Measurements from ENCODE around the gene HPX. TPM values are rescaled to one million over a fixed set of nuclear protein-coding genes. Genes with fewer than 3 reads are reported as not detected.
"Not testable (repeated sequence)": the region's sequence is repeated elsewhere in the genome, so short reads cannot be mapped to it uniquely, and the experiment has no call there.

Gene HPX
- total RNA-seq, 1 experiment from 2014 or later = 0.20 TPM

- no peak overlapping the region for H3K4me3 ChIP-seq
- no peaks in the 10 kb centered on the region for H3K9me3 ChIP-seq
- no peaks in the 10 kb centered on the region for H3K27me3 ChIP-seq
- no peak for DNase-seq
- no peaks in the 10 kb centered on the region for H3K36me3 ChIP-seq
These were observed 35.6 kb downstream of the HPX start for GRCh38 chr11:6405052-6405667.

- no peak overlapping the region for H3K4me3 ChIP-seq
- no peaks in the 10 kb centered on the region for H3K27me3 ChIP-seq
- no peaks in the 10 kb centered on the region for H3K36me3 ChIP-seq
- no peak for DNase-seq
- no peaks in the 10 kb centered on the region for H3K9me3 ChIP-seq
These were observed 36.3 kb downstream of the HPX start for GRCh38 chr11:6404342-6405051.

GRCh38 chr11:6403539-6403938 is 37.2 kb downstream of the HPX start:
- Histone ChIP-seq H3K4me3 (no peak overlapping the region), H3K36me3 (no peaks in the 10 kb centered on the region), H3K27me3 (no peaks in the 10 kb centered on the region), H3K9me3 (no peaks in the 10 kb centered on the region)
- DNase-seq = no peak

- Histone ChIP-seq H3K36me3 (no peaks in the 10 kb centered on the region), H3K9me3 (no peaks in the 10 kb centered on the region), H3K4me3 (no peak overlapping the region), H3K27me3 (no peaks in the 10 kb centered on the region)
- DNase-seq = no peak
These were observed 38.2 kb downstream of the HPX start for GRCh38 chr11:6402561-6402981.

- no peaks in the 10 kb centered on the region for H3K27me3 ChIP-seq
- no peak for DNase-seq
- no peaks in the 10 kb centered on the region for H3K9me3 ChIP-seq
- H3K36me3 ChIP-seq = no peaks in the 10 kb centered on the region
- no peak overlapping the region for H3K4me3 ChIP-seq
These were observed 38.7 kb downstream of the HPX start for GRCh38 chr11:6402061-6402470.

GRCh38 chr11:6401464-6401863 is 39.3 kb downstream of the HPX start:
- Histone ChIP-seq H3K9me3 (no peaks in the 10 kb centered on the region), H3K36me3 (no peaks in the 10 kb centered on the region), H3K4me3 (no peak overlapping the region), H3K27me3 (no peaks in the 10 kb centered on the region)
- DNase-seq = no peak

GRCh38 chr11:6400431-6401345 is 40.1 kb downstream of the HPX start:
- Histone ChIP-seq H3K4me3 (no peak overlapping the region), H3K9me3 (no peaks in the 10 kb centered on the region), H3K27me3 (no peaks in the 10 kb centered on the region), H3K36me3 (no peaks in the 10 kb centered on the region)
- DNase-seq = no peak

GRCh38 chr11:6397636-6398035 is 43.2 kb downstream of the HPX start:
- no peaks in the 10 kb centered on the region for H3K9me3 ChIP-seq
- DNase-seq = no peak
- no peaks in the 10 kb centered on the region; the same call in 1 of the 2 replicates for H3K36me3 ChIP-seq
- H3K4me3 ChIP-seq = no peak overlapping the region
- no peaks in the 10 kb centered on the region for H3K27me3 ChIP-seq

GRCh38 chr11:6397156-6397555 is 43.6 kb downstream of the HPX start:
- no peak for DNase-seq
- no peak overlapping the region for H3K4me3 ChIP-seq

GRCh38 chr11:6395470-6396060 is 45.2 kb downstream of the HPX start:
- no peak for DNase-seq
- Histone ChIP-seq H3K9me3 (no peaks in the 10 kb centered on the region), H3K36me3 (no peaks in the 10 kb centered on the region; the same call in 1 of the 2 replicates), H3K27me3 (no peaks in the 10 kb centered on the region), H3K4me3 (no peak overlapping the region)

More at GRCh38 chr11:6397156-6397555, 43.6 kb downstream of the HPX start:
- Histone ChIP-seq H3K9me3 (no peaks in the 10 kb centered on the region), H3K27me3 (no peaks in the 10 kb centered on the region), H3K36me3 (no peaks in the 10 kb centered on the region; the same call in 1 of the 2 replicates)

- H3K27me3 ChIP-seq = no peaks in the 10 kb centered on the region
- no peak overlapping the region for H3K4me3 ChIP-seq
- no peaks in the 10 kb centered on the region for H3K9me3 ChIP-seq
- DNase-seq = no peak
- no peaks in the 10 kb centered on the region; the same call in 1 of the 2 replicates for H3K36me3 ChIP-seq
These were observed 46.7 kb downstream of the HPX start for GRCh38 chr11:6393989-6394670.

GRCh38 chr11:6392251-6392650 is 48.5 kb downstream of the HPX start:
- H3K27me3 ChIP-seq, H3K36me3 ChIP-seq, DNase-seq, H3K9me3 ChIP-seq, H3K4me3 ChIP-seq: not testable (repeated sequence)

- no peak for DNase-seq
- no peaks in the 10 kb centered on the region for H3K27me3 ChIP-seq
- no peak overlapping the region for H3K4me3 ChIP-seq
- H3K36me3 ChIP-seq = no peaks in the 10 kb centered on the region; the same call in 1 of the 2 replicates
- no peaks in the 10 kb centered on the region for H3K9me3 ChIP-seq
These were observed 49.2 kb downstream of the HPX start for GRCh38 chr11:6391537-6392134.

GRCh38 chr11:6390718-6391469 is 49.9 kb downstream of the HPX start:
- DNase-seq = no peak
- Histone ChIP-seq H3K9me3 (no peaks in the 10 kb centered on the region), H3K27me3 (no peaks in the 10 kb centered on the region), H3K36me3 (no peaks in the 10 kb centered on the region; the same call in 1 of the 2 replicates), H3K4me3 (peak overlapping the region; percentile 82)

Measured in MG63 (cell line).